Liver (tissue), 3 donors: Measurements from ENCODE around the gene THEMIS.

Experiments used
- EGR1 ChIP-seq, 2 donors: IDR thresholded peaks; 2 replicates each; pipeline ENCODE4 v1.6.1; 2016 to 2018; ENCODE audit warnings: antibody characterized with exemption in 2 of 2, low read depth in 2 of 2
- FOXA1 ChIP-seq: IDR thresholded peaks from 2 replicates; pipeline ENCODE4 v1.6.1; 2016; ENCODE audit warnings: antibody characterized with exemption
- GABPA ChIP-seq, 2 donors: IDR thresholded peaks in 1 of 2; conservative IDR thresholded peaks in 1 of 2; 2 replicates each; pipeline ENCODE4 v1.6.1; 2016; ENCODE audit warnings: antibody characterized with exemption in 2 of 2, mild to moderate bottlenecking in 1 of 2, moderate library complexity in 1 of 2
- JUND ChIP-seq, 2 donors: IDR thresholded peaks; 2 replicates each; pipeline ENCODE4 v1.6.1; 2016; ENCODE audit warnings: antibody characterized with exemption in 2 of 2
- RAD21 ChIP-seq, 2 donors: IDR thresholded peaks; 2 replicates each; pipeline ENCODE4 v1.6.1; 2016; ENCODE audit warnings: antibody characterized with exemption in 2 of 2, mild to moderate bottlenecking in 2 of 2
- SP1 ChIP-seq: IDR thresholded peaks from 2 replicates; pipeline ENCODE4 v1.6.1; 2018; ENCODE audit warnings: antibody characterized with exemption, mild to moderate bottlenecking
- TAF1 ChIP-seq: conservative IDR thresholded peaks from 2 replicates; pipeline ENCODE4 v1.6.1; 2016; ENCODE audit warnings: antibody characterized with exemption, mild to moderate bottlenecking
- YY1 ChIP-seq: IDR thresholded peaks from 2 replicates; pipeline ENCODE4 v1.6.1; 2016; ENCODE audit warnings: antibody characterized with exemption, mild to moderate bottlenecking
- TF ChIP-seq, protein P1 (sequence below): IDR thresholded peaks from 2 replicates; pipeline ENCODE4 v1.6.1; 2016; ENCODE audit warnings: antibody characterized with exemption, mild to moderate bottlenecking
- TF ChIP-seq, protein P2 (sequence below): fragments of 150-350 bp; IDR thresholded peaks from 2 replicates; pipeline ENCODE4 v1.5.1; 2017; ENCODE audit warnings: improper control_type of control experiment, low read depth, low read length; ENCODE audit not compliant: missing input control
- TF ChIP-seq, protein P3 (sequence below): IDR thresholded peaks from 2 replicates; pipeline ENCODE4 v1.6.1; 2016; ENCODE audit warnings: antibody characterized with exemption
- TF ChIP-seq, protein P4 (sequence below): IDR thresholded peaks from 2 replicates; pipeline ENCODE4 v1.6.1; 2016; ENCODE audit warnings: antibody characterized with exemption
- TF ChIP-seq, protein P5 (sequence below): IDR thresholded peaks from 2 replicates; pipeline ENCODE4 v1.6.1; 2016; ENCODE audit warnings: antibody characterized with exemption
- donor health status: healthy.
- donor health status: healthy.

DNA sequence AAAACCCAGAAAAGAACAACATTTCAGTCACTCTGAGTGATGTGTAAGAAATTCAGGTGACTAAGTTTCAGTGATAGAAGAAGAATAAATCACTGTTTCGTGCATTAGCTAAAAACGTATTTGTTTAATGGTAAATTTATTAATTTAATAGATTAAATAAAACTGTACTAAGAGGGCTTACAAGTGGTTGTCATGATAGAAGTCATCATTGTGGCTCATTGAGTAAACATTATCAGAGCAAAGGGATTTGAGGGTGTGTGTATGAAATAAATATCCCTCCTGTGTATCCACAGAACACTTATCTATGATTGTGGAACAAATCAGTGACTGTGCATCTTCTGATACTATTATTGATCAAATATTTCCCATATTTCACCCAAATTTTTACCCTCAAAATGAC lies 40.1 kb downstream of the THEMIS start:
- TF ChIP-seq GABPA (IDR thresholded peaks at IDR 0.05 in 1 of 2, conservative IDR thresholded peaks at IDR 0.05 in 1 of 2) (no peak), TAF1 (no peak), SP1 (no peak), EGR1 (IDR thresholded peaks at IDR 0.05; ENCODE audit: low read depth in 2 of 2) (no peak), RAD21 (IDR thresholded peaks at IDR 0.05) (no peak), JUND (IDR thresholded peaks at IDR 0.05) (no peak), YY1 (no peak), FOXA1 (no peak)
- TF ChIP-seq, protein P1, sequence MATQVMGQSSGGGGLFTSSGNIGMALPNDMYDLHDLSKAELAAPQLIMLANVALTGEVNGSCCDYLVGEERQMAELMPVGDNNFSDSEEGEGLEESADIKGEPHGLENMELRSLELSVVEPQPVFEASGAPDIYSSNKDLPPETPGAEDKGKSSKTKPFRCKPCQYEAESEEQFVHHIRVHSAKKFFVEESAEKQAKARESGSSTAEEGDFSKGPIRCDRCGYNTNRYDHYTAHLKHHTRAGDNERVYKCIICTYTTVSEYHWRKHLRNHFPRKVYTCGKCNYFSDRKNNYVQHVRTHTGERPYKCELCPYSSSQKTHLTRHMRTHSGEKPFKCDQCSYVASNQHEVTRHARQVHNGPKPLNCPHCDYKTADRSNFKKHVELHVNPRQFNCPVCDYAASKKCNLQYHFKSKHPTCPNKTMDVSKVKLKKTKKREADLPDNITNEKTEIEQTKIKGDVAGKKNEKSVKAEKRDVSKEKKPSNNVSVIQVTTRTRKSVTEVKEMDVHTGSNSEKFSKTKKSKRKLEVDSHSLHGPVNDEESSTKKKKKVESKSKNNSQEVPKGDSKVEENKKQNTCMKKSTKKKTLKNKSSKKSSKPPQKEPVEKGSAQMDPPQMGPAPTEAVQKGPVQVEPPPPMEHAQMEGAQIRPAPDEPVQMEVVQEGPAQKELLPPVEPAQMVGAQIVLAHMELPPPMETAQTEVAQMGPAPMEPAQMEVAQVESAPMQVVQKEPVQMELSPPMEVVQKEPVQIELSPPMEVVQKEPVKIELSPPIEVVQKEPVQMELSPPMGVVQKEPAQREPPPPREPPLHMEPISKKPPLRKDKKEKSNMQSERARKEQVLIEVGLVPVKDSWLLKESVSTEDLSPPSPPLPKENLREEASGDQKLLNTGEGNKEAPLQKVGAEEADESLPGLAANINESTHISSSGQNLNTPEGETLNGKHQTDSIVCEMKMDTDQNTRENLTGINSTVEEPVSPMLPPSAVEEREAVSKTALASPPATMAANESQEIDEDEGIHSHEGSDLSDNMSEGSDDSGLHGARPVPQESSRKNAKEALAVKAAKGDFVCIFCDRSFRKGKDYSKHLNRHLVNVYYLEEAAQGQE: no peak
- TF ChIP-seq, protein P2, sequence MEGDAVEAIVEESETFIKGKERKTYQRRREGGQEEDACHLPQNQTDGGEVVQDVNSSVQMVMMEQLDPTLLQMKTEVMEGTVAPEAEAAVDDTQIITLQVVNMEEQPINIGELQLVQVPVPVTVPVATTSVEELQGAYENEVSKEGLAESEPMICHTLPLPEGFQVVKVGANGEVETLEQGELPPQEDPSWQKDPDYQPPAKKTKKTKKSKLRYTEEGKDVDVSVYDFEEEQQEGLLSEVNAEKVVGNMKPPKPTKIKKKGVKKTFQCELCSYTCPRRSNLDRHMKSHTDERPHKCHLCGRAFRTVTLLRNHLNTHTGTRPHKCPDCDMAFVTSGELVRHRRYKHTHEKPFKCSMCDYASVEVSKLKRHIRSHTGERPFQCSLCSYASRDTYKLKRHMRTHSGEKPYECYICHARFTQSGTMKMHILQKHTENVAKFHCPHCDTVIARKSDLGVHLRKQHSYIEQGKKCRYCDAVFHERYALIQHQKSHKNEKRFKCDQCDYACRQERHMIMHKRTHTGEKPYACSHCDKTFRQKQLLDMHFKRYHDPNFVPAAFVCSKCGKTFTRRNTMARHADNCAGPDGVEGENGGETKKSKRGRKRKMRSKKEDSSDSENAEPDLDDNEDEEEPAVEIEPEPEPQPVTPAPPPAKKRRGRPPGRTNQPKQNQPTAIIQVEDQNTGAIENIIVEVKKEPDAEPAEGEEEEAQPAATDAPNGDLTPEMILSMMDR: no peak
- TF ChIP-seq, protein P3, sequence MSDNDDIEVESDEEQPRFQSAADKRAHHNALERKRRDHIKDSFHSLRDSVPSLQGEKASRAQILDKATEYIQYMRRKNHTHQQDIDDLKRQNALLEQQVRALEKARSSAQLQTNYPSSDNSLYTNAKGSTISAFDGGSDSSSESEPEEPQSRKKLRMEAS: no peak
- TF ChIP-seq, protein P4, sequence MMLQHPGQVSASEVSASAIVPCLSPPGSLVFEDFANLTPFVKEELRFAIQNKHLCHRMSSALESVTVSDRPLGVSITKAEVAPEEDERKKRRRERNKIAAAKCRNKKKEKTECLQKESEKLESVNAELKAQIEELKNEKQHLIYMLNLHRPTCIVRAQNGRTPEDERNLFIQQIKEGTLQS: no peak
- TF ChIP-seq, protein P5, sequence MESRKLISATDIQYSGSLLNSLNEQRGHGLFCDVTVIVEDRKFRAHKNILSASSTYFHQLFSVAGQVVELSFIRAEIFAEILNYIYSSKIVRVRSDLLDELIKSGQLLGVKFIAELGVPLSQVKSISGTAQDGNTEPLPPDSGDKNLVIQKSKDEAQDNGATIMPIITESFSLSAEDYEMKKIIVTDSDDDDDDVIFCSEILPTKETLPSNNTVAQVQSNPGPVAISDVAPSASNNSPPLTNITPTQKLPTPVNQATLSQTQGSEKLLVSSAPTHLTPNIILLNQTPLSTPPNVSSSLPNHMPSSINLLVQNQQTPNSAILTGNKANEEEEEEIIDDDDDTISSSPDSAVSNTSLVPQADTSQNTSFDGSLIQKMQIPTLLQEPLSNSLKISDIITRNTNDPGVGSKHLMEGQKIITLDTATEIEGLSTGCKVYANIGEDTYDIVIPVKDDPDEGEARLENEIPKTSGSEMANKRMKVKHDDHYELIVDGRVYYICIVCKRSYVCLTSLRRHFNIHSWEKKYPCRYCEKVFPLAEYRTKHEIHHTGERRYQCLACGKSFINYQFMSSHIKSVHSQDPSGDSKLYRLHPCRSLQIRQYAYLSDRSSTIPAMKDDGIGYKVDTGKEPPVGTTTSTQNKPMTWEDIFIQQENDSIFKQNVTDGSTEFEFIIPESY: no peak
